T-helper 1 cell treated with Interleukin-12 subunit alpha and Interleukin-12 subunit beta and Interleukin-4 antibody, amounts not matched to agents 30 ng/mL and 1 ng/mL, for 36 hours (primary cell): ENCODE measurements around the gene MAPK7. TPM values are rescaled to one million over a fixed set of nuclear protein-coding genes. Genes with fewer than 3 reads are reported as not detected.

Experiments
- intact Hi-C: fragments of 100-400 bp; cut with micrococcal nuclease; formaldehyde crosslinking; loops from one replicate; pipeline ENCODE4 v1.15.1; 2024
- total RNA-seq: library from RNA; stranded (reverse); gene quantifications from 2 replicates; pipeline ENCODE4 v1.2.3, GENCODE V29; 2022

Gene MAPK7
- total RNA-seq, 1 donor from 2014 or later, result 32.1 TPM

GRCh38 chr17:19415311-19415710, 37.0 kb downstream of the MAPK7 start:
- intact Hi-C loops, result no loop called here

GRCh38 chr17:19415806-19416775, 37.8 kb downstream of the MAPK7 start:
- intact Hi-C loops, result no loop called here

- intact Hi-C loops, result no loop called here
These were observed 39.3 kb downstream of the MAPK7 start for GRCh38 chr17:19417611-19418010.

- intact Hi-C loops, result no loop called here
These were observed 40.1 kb downstream of the MAPK7 start for GRCh38 chr17:19418251-19418992.

GRCh38 chr17:19421219-19421618, 42.9 kb downstream of the MAPK7 start:
- intact Hi-C loops, result no loop called here

- intact Hi-C loops, result no loop called here
These were observed 43.6 kb downstream of the MAPK7 start for GRCh38 chr17:19421926-19422325.

GRCh38 chr17:19424934-19425868, 46.9 kb downstream of the MAPK7 start:
- intact Hi-C loops, result no loop called here

- intact Hi-C loops, result no loop called here
These were observed 48.3 kb downstream of the MAPK7 start for GRCh38 chr17:19426631-19427030.

- intact Hi-C loops, result no loop called here
These were observed 53.4 kb downstream of the MAPK7 start for GRCh38 chr17:19431691-19432090.

Other genes with a start within 250 kb of the MAPK7 start
- gene EPN2, start 141.1 kb upstream of the MAPK7 start, total RNA-seq, result 7.2 and 8.6 TPM in 2 replicates
- 2.5 and 3.0 TPM in 2 replicates for gene B9D1, start 15.8 kb upstream of the MAPK7 start, total RNA-seq
- not detected in 2 replicates for gene MFAP4, start 8.7 kb downstream of the MAPK7 start, total RNA-seq
- gene RNF112, start 32.7 kb downstream of the MAPK7 start, total RNA-seq, result 0.24 and 0.96 TPM in 2 replicates
- 0.25 TPM in 1 of 2 replicates, not detected in the other for gene SLC47A1, start 155.4 kb downstream of the MAPK7 start, total RNA-seq